Measurements from ENCODE around the gene CCDC187. TPM values are rescaled to one million over a fixed set of nuclear protein-coding genes. Genes with fewer than 3 reads are reported as not detected.

The CCDC187 gene
- total RNA-seq, 1 donor from 2014 or later: 0.47 TPM

GRCh38 chr9:136295055-136295454, 8.8 kb downstream of the CCDC187 start:
- Mint-ChIP-seq H3K27ac (no peak overlapping the region), H3K4me1 (no peaks in the 10 kb centered on the region), H3K27me3 (ENCODE audit: low read depth) (no peaks in the 10 kb centered on the region), H3K9me3 (no peaks in the 10 kb centered on the region), H3K36me3 (no peaks in the 10 kb centered on the region), H3K4me3 (no peak overlapping the region)
- no peak for TF ChIP-seq CTCF (IDR thresholded peaks at IDR 0.05; ENCODE audit: unreplicated experiment)
- no peak for DNase-seq (ENCODE audit: low spot score in 2 of 2, unreplicated experiment in 2 of 2)

DNA sequence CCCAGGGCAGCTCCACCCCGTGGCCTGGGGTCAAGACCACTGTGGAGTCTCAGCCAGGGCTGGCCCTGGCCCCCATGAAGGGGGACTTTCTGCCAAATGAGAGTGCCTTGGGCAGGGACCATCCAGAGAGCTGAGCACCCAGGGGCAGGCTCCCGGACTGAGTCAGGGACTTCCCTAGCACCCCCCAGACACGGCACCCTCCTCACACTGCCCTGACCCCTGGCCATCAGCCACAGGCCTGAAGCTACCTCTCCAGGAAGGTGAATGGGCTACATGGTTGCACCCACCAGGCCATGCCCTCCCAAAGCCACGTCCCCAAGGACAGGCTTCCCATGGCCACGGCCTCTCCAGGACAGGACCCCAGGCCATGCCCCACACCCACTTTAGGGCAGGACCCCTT, 9.5 kb downstream of the CCDC187 start:
- Mint-ChIP-seq H3K36me3 (no peaks in the 10 kb centered on the region), H3K27me3 (ENCODE audit: low read depth) (no peaks in the 10 kb centered on the region), H3K4me3 (no peak overlapping the region), H3K27ac (no peak overlapping the region), H3K9me3 (no peaks in the 10 kb centered on the region), H3K4me1 (no peaks in the 10 kb centered on the region)
- TF ChIP-seq CTCF (IDR thresholded peaks at IDR 0.05; ENCODE audit: unreplicated experiment): no peak
- DNase-seq (ENCODE audit: low spot score in 2 of 2, unreplicated experiment in 2 of 2): no peak

DNA sequence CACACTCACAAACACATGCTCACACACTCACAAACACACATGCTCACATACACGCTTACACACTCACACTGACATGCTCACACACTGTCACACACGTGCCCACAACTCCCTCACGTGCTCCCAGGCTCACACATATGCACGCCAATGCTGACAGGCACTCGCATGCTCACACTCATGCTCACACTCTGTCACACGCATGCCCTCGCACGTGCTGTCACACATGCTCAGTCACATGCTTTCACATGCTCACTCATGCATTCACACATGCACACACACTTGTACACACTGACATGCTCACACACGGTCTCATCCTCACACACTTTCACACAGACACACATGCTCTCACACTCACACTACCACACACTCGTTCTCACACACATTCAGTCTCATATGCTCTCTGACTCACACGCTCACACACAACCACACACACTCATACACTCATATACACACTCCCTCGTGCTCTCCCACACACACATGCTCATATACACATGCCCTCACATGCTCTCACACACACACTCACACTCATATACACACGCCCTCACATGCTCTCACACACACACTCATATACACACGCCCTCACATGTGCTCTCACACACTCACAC, 10.3 kb downstream of the CCDC187 start:
- Mint-ChIP-seq H3K27ac (no peak overlapping the region), H3K27me3 (ENCODE audit: low read depth) (peaks cover 3% of the 10 kb centered on the region), H3K4me3 (no peak overlapping the region), H3K9me3 (no peaks in the 10 kb centered on the region), H3K36me3 (no peaks in the 10 kb centered on the region), H3K4me1 (peaks cover 1% of the 10 kb centered on the region)
- DNase-seq (ENCODE audit: low spot score in 2 of 2, unreplicated experiment in 2 of 2): no peak
- TF ChIP-seq CTCF (IDR thresholded peaks at IDR 0.05; ENCODE audit: unreplicated experiment): no peak

DNA sequence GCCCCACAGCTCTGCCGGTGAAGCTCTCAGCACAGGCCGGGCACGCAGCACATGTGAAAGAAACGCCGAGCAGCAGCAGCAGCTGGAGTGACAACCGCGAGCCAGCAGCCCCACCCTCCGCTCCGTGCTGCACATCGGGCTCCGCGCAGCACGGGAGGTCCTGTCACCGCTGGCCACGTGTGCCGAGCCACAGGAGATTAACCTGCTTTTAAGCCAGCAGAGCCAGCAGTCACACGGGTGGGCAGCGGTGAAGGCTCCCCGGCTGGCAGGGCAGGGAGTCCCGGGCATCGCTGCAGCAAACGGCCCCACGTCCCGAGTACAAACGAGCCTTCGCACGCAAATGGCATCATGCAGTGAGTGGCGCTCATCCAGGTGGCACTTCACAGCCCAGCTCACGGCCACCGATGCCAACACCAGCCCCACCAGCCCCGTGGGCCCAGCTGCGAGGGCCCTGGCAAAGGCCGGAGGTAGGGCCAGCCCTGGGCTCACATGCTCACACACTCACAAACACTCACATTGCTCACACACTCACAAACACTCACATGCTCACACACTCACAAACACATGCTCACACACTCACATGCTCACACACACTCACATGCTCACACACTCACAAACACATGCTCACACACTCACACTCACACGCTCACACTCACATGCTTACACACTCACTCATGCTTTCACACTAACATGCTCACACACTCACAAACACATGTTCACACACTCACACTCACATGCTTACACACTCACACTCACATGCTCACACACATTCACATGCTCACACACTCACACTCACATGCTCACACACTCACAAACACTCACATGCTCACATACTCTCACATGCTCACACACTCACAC, 11.1 kb downstream of the CCDC187 start:
- Mint-ChIP-seq H3K4me1 (peaks cover 3% of the 10 kb centered on the region), H3K36me3 (no peaks in the 10 kb centered on the region), H3K9me3 (no peaks in the 10 kb centered on the region), H3K27me3 (ENCODE audit: low read depth) (peaks cover 5% of the 10 kb centered on the region), H3K27ac (no peak overlapping the region), H3K4me3 (no peak overlapping the region)
- TF ChIP-seq CTCF (IDR thresholded peaks at IDR 0.05; ENCODE audit: unreplicated experiment): no peak
- DNase-seq (ENCODE audit: low spot score in 2 of 2, unreplicated experiment in 2 of 2): no peak

- Mint-ChIP-seq H3K9me3 (no peaks in the 10 kb centered on the region), H3K27me3 (ENCODE audit: low read depth) (peaks cover 12% of the 10 kb centered on the region), H3K4me1 (peaks cover 3% of the 10 kb centered on the region), H3K27ac (no peak overlapping the region), H3K36me3 (no peaks in the 10 kb centered on the region), H3K4me3 (no peak overlapping the region)
- no peak for TF ChIP-seq CTCF (IDR thresholded peaks at IDR 0.05; ENCODE audit: unreplicated experiment)
- DNase-seq (ENCODE audit: low spot score in 2 of 2, unreplicated experiment in 2 of 2): no peak
Observed at GRCh38 chr9:136292026-136292538, 11.8 kb downstream of the CCDC187 start.

Data from mesothelial cell of epicardium (in vitro differentiated cells).